Measurements from ENCODE around the gene STOML2.

The STOML2 gene

GRCh38 chr9:35054185-35054835 is 48.6 kb downstream of the STOML2 start:
- no peak for DNase-seq (ENCODE audit: low read depth)
- TF ChIP-seq, protein P1, sequence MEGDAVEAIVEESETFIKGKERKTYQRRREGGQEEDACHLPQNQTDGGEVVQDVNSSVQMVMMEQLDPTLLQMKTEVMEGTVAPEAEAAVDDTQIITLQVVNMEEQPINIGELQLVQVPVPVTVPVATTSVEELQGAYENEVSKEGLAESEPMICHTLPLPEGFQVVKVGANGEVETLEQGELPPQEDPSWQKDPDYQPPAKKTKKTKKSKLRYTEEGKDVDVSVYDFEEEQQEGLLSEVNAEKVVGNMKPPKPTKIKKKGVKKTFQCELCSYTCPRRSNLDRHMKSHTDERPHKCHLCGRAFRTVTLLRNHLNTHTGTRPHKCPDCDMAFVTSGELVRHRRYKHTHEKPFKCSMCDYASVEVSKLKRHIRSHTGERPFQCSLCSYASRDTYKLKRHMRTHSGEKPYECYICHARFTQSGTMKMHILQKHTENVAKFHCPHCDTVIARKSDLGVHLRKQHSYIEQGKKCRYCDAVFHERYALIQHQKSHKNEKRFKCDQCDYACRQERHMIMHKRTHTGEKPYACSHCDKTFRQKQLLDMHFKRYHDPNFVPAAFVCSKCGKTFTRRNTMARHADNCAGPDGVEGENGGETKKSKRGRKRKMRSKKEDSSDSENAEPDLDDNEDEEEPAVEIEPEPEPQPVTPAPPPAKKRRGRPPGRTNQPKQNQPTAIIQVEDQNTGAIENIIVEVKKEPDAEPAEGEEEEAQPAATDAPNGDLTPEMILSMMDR (conservative IDR thresholded peaks at IDR 0.05; ENCODE audit: control insufficient read depth, insufficient read depth, low read depth, low read length): no peak

GRCh38 chr9:35051069-35051967 is 51.6 kb downstream of the STOML2 start:
- TF ChIP-seq, protein P1 (conservative IDR thresholded peaks at IDR 0.05; ENCODE audit: control insufficient read depth, insufficient read depth, low read depth, low read length): peak; percentile 75
- peak; percentile 63 for DNase-seq (ENCODE audit: low read depth)
- no peak overlapping the region for H3K4me3 ChIP-seq (ENCODE audit: control insufficient read depth, low read depth, low read length)

More at GRCh38 chr9:35054185-35054835, 48.6 kb downstream of the STOML2 start:
- H3K4me3 ChIP-seq (ENCODE audit: control insufficient read depth, low read depth, low read length): no peak overlapping the region
